Peyer's patch (tissue), 4 donors: ENCODE data around the gene SLC16A1.

Experiments used
- POLR2A ChIP-seq, 2 donors: fragments of 450-650 bp; IDR thresholded peaks; one replicate each; pipeline ENCODE4 v1.5.1; 2017; ENCODE audit warnings: antibody characterized with exemption in 2 of 2, mild to moderate bottlenecking in 2 of 2, moderate library complexity in 2 of 2
- TF ChIP-seq, protein P1 (sequence below), 6 experiments: fragments of 450-650 bp in 4 of 6; fragments of 200-600 bp in 2 of 6; sonication (generic) in 1 of 6; IDR thresholded peaks; one replicate each; pipeline ENCODE4 v1.5.1; 2017 to 2019; ENCODE audit warnings: antibody characterized with exemption in 6 of 6, mild to moderate bottlenecking in 3 of 6, moderate library complexity in 1 of 6

DNA sequence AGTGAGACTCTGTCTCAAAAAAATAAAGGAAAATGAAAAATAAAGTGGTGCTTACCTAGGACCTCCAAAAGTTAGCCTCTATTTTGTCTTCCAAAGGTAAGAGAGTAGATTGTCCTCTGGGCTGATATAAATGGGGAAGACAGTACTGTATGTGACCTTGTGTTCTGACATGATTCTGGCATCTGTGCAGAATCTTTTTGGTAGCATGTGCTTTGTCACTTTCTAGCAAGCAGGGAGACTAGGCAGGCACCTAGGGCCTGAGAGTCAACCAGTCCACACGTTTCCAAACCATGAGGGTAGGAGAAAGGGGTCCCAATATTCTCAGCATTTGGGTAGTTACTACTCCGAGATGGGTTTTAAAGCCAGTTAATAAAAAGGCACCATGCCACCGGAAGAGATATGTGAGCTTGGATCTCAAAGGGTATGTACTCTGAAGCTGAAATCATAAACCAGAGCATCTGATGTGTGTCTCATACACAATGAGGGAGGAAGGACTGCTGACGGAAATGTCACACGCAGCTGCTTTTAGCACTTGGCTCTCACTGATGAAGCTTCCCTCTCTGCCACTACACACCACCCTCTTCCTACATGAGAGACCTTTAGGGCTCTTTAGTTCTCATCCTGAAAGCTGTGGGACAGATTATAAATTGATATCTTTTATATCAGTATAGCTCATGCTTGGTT lies 27.0 kb upstream of the SLC16A1 start:
- TF ChIP-seq, protein P1, sequence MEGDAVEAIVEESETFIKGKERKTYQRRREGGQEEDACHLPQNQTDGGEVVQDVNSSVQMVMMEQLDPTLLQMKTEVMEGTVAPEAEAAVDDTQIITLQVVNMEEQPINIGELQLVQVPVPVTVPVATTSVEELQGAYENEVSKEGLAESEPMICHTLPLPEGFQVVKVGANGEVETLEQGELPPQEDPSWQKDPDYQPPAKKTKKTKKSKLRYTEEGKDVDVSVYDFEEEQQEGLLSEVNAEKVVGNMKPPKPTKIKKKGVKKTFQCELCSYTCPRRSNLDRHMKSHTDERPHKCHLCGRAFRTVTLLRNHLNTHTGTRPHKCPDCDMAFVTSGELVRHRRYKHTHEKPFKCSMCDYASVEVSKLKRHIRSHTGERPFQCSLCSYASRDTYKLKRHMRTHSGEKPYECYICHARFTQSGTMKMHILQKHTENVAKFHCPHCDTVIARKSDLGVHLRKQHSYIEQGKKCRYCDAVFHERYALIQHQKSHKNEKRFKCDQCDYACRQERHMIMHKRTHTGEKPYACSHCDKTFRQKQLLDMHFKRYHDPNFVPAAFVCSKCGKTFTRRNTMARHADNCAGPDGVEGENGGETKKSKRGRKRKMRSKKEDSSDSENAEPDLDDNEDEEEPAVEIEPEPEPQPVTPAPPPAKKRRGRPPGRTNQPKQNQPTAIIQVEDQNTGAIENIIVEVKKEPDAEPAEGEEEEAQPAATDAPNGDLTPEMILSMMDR (IDR thresholded peaks at IDR 0.05) = no peak
- no peak for TF ChIP-seq POLR2A (IDR thresholded peaks at IDR 0.05)
